T-helper 1 cell treated with Interleukin-12 subunit alpha and Interleukin-12 subunit beta and Interleukin-4 antibody, amounts not matched to agents 30 ng/mL and 1 ng/mL, for 36 hours (primary cell): ENCODE data around the gene PCSK6. TPM values are rescaled to one million over a fixed set of nuclear protein-coding genes. Genes with fewer than 3 reads are reported as not detected.
"Not testable (repeated sequence)": the region's sequence is repeated elsewhere in the genome, so short reads cannot be mapped to it uniquely, and the experiment has no call there.

ENCODE experiments used
- intact Hi-C: fragments of 100-400 bp; cut with micrococcal nuclease; formaldehyde crosslinking; loops from one replicate; pipeline ENCODE4 v1.15.1; 2024
- total RNA-seq: library from RNA; stranded (reverse); gene quantifications from 2 replicates; pipeline ENCODE4 v1.2.3, GENCODE V29; 2022

PCSK6 gene
- total RNA-seq, 1 donor from 2014 or later: 2.5 TPM

DNA sequence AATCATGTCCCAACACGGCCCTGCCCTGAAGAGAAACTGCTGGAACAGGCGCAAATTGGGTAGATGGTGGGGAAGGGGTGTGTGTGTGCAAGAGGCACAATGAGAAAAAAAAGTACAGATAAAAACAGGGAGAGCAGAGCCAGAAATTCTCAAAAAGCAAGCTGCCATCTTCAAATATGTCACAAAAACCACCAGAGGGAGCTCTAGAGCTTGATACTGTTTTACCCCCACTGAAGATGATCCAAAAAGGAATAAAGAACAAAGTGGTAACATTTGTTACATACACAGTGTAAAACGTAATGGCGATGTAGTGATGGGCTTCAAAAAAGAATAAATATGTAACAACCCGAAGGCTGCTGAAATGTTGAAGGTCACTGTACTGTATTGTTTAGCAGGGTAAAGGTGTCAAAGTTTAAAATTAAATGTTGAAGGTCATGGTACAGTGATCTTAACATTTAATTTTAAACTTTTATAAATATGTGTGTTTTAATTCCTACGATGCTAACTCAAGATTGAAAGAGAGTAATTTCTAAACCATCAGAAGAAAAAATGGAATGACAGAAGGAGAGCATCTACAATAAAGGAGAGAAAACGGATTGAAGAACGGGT, 200.5 kb downstream of the PCSK6 start:
- intact Hi-C loops: loop anchor here (1.0 kb wide), 2 partner anchors 12 to 352 kb away; partner anchors contain the start of gene SELENOS

DNA sequence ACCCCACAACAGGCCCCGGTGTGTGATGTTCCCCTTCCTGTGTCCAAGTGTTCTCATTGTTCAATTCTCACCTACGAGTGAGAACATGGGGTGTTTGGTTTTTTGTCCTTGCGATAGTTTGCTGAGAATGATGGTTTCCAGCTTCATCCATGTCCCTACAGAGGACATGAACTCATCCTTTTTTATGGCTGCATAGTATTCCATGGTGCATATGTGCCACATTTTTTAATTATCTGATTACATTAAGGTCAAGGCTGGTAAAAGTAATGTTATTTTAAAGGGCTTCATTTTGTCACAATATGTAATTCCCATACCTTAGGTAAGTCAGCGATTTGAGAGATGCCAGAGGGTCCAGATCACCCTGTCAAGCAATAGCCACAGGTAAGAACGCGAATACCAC, 202.2 kb downstream of the PCSK6 start:
- intact Hi-C loops: not testable (repeated sequence)

DNA sequence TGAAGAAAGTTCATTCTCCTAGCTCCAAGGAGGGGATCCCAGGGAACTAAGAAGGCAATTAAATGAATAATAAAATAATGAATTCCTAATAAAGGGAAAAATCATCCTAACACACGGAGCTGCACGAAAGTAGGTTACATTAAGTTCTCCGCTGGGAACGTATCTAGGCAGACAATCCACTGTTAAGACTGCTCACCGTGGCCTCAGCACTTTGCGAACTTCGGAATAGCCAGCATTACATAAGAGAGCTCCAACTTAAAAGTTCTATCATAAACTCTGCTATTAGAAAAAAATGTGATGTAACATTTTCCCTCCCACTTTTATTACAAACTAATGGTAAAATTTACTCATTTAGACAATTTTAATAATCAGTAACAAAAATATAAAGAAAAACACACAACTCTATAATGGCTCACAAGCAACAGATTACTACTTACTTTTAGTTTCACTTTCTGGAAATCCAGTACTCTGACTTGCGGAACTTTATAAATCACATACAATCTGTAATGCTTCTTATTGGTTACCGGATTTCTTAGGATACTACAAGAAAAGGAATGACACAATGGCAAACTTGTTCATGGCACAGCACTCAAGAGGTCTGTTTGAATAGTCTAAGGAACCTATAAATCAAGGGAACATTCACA, 202.9 kb downstream of the PCSK6 start:
- intact Hi-C loops: no loop called here

DNA sequence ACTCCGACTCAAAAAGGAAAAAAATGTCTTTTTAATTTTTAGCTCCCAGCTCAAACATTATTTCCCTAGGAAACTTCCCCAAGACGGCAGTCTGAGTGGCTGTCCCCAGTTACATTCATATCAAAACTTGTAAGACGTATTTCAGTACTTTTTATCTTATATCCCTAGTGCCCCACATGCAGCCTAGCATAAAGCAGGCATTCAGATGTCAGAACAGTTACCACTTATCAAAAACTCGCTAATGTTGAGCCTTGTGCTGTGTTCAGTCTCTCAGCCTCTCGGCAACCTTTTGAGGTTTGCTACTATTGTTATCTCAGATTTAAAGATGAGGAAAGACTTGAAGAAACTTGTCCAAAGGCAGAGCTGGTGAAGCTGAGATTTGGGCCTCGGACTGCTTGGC, 205.6 kb downstream of the PCSK6 start:
- intact Hi-C loops: no loop called here

DNA sequence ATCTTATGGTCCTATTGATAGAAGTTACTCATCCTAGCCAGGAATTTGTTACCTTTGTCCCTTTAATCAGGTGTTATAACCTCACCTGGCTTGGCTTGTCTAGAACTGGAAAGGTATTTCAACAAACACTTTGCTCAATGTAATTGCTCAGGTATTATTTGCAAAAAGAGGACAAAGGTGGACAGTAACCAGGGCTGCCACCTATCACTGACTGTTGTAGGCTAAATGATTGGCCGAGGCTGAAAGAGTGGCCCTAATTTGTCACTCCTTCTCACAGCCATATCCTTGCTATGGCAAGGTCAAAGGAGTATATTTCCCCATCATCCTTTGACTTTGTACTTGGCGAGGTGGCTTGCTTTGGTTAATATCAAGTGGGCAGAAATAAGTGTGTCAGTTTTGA, 209.5 kb downstream of the PCSK6 start:
- intact Hi-C loops: no loop called here

DNA sequence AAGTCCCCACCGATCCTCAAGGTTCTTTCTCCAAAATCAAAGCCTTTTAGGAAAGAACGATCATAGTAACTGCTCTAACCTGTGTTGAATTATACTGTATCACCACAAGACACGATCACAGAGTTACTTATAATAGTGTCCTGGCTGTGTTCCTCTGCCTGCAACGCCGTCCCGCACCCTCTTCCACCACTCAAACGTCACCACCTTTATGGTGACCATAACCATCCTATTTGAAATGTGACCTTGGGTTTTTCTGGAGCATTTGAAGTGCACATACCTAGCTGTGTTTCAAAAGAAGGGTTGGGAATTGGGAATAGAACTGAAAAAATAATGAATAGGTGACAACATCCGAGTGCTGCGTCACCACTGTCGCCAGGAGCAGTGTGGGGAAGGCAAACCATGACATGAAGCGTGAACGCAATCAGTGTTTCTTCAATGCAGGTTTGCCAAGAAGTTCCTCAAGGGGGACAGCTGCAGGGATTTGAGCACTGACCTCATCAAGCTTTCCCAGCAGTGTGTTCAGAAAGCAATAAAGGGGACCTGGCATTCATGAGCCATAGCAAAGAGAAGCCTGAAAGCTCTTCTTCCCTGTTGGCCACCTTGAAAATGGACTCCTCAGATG, 211.5 kb downstream of the PCSK6 start:
- intact Hi-C loops: loop anchor here (1.0 to 5.0 kb wide), 9 partner anchors 11 to 1351 kb away; partner anchors contain the start of genes ASB7, CHSY1, LINS1 and TARS3

DNA sequence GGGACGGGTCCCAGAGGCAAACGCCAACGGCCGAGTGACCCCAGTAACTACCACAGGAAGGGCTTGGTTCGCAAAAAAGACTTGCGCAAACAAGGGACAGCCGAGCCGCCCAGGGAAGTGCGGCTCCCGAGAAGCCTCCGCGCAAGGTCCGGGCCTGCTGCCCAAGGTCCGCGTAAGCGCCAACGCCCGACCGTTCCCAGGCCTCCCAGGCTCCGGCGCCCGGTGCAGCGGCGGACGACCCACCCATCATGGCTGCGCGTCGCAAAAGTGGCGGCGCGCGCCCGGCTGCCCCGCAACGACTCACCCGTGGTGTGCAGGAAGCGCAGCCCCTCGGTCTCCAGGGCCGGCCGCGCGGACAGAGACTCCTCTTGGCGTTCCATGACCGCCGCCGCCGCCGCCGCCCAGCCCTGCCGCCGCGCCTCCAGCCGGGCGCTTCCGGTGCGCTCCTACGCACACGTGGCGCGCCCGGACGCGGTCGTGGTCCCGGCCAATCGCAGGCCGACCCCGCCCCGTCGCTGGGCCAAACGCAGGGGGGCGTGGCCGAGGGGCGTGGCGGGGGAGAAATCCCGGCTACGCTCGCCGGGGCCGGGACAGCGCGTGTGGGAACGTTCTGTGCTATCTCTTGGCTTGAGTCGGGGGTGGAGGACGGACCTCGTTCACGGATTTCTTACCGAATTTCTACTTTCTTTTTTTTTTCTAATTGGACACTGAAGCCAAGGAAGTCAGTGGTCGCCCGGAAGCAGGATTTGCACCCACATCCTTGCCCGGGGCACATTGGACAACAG, 212.3 kb downstream of the PCSK6 start, which contains the start of gene SELENOS:
TSS of gene SELENOS (minus strand) at position 448 of the 785 bp plus-strand sequence. CDS start at position 380, 68 bp downstream.
- intact Hi-C loops: loop anchor here (1.0 to 5.0 kb wide), 9 partner anchors 12 to 1350 kb away; partner anchors contain the start of genes ASB7, CHSY1, LINS1 and TARS3

DNA sequence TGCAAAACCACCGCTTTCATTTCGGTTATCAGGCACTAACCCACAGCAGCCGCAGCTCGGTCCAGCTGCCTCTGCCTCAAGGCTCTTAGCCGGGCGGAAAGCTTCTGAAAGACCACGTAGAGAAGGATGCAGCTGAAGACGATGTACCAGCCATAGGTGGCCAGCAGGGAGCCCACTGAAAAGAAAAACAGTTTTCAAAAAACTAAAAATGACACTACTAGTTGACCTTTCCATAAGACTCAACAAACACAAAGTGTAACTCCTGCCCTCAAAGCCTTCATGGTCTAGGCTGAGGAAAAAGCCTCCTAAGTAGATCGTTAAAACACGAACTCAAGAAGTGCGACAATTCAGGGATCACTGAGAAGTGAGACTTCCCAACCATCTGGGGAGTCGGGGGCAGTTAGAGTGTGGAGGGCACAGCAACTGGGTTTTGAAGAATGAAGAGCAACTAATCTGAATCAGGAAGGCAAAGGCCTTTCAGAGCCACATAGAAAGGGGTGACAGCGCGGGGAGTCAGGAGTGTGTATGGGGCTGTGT, 212.9 kb downstream of the PCSK6 start:
- intact Hi-C loops: loop anchor here (1.0 to 5.0 kb wide), 10 partner anchors 13 to 1349 kb away; partner anchors contain the start of genes ASB7, CHSY1, LINS1 and TARS3

DNA sequence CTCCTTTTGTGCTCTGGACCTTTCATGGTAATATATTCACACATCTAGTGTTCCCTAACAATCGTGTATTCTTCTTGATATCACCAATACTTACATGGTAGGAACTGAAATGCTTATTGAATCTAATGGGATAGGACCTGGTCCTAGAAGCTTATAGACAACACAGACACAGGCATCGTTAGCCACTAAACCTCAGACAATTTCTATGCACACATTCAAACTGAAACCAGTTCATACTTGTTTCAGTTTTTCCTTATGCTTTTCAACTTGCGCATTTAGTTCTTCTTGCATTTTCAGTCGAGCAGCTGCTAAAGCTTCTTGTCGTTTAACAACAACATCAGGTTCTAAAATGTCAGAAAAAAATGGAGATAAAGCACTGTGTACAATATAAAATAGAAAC, 214.5 kb downstream of the PCSK6 start:
- intact Hi-C loops: loop anchor here (1.0 to 5.0 kb wide), 4 partner anchors 260 to 1348 kb away; partner anchors contain the start of genes TARS3 and TM2D3

DNA sequence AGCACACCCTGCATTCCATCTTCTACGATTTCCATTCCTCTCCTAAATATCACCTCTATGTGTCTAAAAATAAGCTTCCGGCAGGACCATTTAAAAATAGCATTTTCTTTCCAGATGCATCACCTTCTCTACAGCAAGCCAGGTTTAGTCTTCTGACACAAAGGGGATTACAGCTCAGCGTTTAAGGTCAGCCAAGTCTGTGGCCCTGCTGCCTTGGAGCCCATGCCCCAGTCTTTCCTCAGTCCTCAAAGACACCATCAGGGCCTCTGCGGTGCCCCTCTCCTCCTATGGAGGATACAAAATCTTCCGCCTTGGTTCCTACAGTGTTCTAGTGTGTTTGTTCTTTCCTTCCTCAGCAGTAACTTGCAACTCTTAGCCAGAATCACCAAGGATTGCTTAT, 216.0 kb downstream of the PCSK6 start:
- intact Hi-C loops: no loop called here

DNA sequence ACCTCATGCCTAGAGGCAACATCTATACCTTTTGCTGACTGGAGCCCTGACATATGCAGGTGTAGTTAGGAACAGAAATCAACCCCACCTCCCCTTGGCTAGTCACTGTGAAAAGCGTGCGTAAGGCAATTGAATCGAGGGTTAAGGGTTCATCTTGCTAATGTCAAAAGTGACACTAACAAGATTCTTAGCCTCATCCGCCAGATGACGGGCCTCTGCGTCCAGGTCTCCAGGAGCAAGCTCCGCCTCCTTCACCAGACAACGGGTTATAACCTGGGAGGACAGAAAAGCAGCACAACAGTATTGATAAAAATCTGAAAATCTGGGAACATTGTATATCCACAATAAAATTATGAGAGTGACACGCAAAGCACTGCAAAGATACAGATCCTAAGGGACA, 216.9 kb downstream of the PCSK6 start:
- intact Hi-C loops: no loop called here

DNA sequence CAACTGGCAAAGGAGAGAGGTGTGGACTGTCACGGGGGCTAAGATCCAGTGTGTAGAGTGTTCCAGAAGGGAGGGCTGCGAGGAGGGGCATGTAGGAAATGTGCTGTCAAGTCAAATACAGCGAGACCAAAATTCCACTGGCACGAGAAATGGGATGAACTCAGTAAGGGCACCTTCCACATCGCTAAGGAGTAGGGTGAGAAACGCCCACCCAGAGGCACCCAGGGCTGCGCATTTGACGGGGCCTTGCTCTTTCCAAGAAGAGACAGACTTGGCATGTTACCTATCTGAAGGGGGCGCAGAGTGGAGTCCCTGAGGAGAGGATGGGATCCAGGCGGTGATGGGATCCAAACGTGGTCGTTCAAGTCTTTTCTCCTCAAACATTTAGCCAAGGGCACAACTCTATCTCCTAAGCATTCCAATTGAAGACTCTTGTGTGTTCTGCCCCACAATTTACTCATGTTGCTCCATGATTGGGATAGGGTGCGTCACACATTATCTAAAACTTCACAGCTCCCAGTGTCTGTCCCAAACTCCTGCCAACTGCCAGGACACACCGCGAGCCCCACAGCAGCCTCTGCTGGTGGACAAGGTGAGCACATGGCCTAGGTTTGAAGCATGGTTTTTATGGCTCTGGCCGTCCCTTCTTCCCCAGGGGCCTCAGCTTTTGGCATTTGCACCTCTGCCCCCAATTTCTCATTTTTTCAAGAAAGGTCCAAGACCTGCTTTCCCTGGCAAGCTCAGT, 219.9 kb downstream of the PCSK6 start:
- intact Hi-C loops: no loop called here

DNA sequence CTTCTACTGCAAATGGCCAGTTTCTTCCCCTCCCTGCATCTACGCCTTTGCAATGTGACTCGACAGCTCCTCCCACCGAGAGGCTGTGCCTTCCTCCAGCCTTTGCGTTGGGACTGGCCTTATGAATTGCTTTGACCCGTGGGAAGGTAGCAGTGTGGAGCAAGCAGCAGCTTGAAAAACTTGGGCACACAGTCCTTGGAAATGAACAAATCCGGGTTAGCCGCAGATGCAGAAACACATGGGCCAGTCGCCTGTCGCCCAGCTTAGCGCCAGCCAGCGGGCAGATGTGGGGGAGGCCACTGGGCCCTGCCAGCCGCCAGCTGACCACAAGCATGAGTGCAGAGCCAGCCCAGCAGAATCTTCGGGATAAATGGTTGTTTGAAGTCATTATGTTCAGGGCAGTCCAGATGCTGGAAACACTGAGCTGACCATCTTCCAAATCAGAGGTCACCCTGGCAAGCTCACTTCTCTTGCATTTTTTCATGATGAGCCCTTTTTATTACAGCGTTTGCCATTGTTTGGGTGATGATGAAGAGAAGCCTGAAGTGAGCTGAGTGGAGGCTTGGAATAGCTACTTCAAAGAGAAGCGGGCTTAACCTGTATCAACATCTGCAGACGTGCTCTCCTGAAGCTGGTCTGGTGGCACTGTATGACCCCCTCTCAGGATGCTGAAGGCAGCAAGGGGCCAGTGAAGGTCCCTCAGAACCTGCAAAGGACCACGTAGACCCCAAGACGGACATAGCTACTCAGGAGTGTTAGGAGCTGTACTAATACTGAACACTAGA, 222.0 kb downstream of the PCSK6 start:
- intact Hi-C loops: no loop called here

DNA sequence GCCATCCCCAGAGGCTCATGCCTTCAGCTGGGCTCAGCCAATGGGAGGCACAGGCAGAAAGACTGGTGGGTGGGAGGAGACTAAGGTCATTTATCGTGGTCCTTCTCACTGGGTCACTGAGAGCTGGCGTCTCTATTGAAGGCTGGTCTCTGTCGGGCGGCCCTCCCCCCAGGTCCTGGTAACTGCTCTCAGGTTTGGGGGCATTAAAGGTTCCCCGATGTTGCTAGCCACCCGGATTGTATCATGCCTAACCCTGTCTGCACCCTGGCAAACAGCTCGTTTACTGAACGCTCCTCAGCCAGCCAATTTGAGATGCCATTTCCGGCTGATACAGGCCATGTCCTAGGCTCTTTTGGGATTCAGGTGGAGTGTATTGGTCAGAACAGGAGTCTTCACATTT, 222.7 kb downstream of the PCSK6 start:
- intact Hi-C loops: no loop called here

DNA sequence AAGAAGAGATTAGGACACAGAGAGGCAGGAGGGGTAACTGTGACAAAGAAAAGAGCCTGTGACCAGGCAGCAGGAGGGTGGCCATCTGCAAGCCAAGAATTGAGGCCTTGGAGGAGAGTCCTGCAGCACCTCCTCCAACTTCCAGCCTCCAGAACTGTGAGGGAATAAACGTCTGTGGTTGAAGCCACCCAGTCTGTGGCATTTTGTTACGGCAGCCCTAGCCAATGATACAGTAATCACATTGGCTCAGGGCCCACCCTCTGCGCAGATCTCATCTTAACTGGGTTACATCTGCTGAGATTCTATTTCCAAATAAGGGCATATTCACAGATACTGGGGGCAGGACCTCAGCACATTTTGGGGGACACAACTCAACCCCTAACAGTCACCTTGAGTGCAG, 223.5 kb downstream of the PCSK6 start:
- intact Hi-C loops: no loop called here

DNA sequence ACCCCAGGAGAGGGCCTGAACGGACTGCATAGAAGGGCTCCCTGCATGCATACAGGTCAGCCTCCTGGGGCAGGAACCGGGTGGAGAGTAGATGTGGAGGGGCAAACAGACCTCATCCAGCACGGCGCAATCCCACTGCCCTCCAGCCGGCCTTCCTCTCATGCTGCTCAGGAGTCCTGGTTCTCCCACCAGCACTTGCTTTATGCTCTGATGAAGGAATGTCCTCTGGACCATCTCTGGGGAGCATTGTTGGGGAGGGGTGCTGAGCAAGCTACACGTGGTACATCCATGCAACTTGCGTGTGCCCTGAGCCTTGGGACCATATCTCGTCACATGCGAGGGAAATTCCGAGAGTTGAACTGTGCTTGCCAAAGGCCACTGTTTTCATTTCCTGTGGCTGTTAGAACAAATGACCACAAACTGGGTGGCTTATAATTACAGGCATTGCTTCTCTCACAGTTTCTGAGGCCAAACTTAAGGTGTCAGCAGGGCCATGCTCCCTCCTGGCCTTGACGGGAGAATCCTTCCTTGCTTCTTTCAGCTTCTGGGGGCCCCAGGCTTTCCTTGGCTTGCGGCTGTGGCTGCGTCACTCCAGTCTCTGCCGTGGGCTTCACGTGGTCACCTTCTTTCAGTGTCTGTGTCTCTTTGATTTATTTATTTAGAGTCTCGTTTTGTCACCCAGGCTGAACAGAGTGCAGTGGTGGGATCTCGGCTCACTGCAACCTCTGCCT, 224.4 kb downstream of the PCSK6 start:
- intact Hi-C loops: no loop called here

DNA sequence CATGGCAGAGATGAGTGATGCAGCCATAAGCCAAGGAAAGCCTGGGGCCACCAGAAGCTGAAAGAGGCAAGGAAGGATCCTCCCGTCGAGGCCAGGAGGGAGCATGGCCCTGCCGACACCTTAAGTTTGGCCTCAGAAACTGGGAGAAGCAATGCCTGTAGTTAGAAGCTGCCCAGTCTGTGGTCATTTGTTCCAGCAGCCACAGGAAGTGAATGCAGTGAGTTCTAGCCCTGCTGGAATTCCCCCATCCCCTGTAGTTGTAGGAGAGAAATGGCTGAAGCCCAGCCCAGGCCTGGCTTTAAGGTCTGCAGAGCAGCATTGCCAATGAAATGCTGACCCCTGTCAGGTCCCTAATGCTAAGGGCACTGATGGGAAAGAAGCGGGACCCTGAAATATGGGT, 225.5 kb downstream of the PCSK6 start:
- intact Hi-C loops: no loop called here

DNA sequence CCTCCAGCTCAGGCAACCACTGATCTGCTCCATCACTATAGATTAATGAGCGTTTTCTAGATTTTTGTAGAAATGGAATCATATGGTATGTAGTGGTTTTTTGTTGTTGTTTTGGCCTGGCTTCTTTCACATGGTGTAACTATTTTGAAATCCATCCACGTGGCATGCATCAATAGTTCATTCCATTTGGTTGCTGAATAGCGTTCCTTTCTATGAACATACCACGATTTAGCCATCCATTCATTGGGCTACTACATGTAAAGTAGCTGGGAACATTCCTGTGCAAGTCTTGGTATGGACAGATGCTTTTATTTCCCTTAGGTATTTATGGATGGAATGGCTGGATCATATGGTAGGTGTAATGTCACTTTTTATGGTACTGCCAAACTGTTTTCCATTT, 227.0 kb downstream of the PCSK6 start:
- intact Hi-C loops: no loop called here
